ENCODE data around the gene NCOA3. TPM values are rescaled to one million over a fixed set of nuclear protein-coding genes. Genes with fewer than 3 reads are reported as not detected.

The NCOA3 gene
- total RNA-seq, 1 experiment from 2014 or later: 23.3 TPM

DNA sequence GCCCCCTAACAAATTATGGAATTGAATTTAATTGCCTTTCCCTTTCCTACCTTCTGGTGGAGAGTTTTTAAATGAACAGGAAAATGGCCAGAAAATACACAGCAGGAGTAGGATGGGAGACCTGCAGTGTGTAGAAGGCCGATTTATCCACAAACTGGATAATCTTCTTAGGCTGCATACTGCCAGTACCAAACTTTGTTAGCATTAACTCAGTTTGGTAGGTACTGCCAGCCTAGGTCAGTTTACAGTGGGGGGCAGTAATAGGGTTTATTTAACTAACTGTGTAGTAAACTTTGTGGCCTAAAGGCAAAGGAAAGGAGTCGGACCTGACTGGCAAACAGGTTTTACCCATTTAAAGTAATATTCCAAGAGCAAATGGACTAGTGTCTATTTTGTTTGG lies 4.6 kb downstream of the NCOA3 start:
- H2BK20ac ChIP-seq (ENCODE audit: low read depth, low read length, poor library complexity, severe bottlenecking): no peak overlapping the region
- no peak overlapping the region for H4K5ac ChIP-seq (ENCODE audit: insufficient read length, low read depth, low read length)
- no peak overlapping the region for H3K27ac ChIP-seq (ENCODE audit: insufficient read length, low read depth, low read length)
- no peak overlapping the region for H3K18ac ChIP-seq (ENCODE audit: insufficient read length, low read depth, low read length)
- no peak overlapping the region for H2AK5ac ChIP-seq (ENCODE audit: insufficient read length, low read length)
- Mint-ChIP-seq H3K4me3 (no peak overlapping the region), H3K27ac (peak overlapping the region in 2 of 3 experiments; percentile 94 to 95; a peak in 4 of 7 replicates), H3K9me3 (no peaks in the 10 kb centered on the region), H3K27me3 (ENCODE audit: low read depth) (no peaks in the 10 kb centered on the region; the same call in 1 of the 2 replicates), H3K36me3 (ENCODE audit: insufficient read depth in 1 of 3, low read depth in 3 of 3) (peaks cover 0 to 5% (median 3%) of the 10 kb centered on the region in 3 experiments; a peak in 4 of 7 replicates), H3K4me1 (peaks cover 46 to 59% of the 10 kb centered on the region in 2 experiments)
- no peak overlapping the region for H4K8ac ChIP-seq (replicated peaks; ENCODE audit: insufficient read length, low read depth, low read length)
- H2BK120ac ChIP-seq (ENCODE audit: low read depth, low read length, poor library complexity, severe bottlenecking): no peak overlapping the region
- no peak overlapping the region for H3K4me2 ChIP-seq (ENCODE audit: insufficient read depth, insufficient read length, low read length)
- no peak overlapping the region for H3T11ph ChIP-seq (ENCODE audit: low read length)
- TF ChIP-seq, protein P1, sequence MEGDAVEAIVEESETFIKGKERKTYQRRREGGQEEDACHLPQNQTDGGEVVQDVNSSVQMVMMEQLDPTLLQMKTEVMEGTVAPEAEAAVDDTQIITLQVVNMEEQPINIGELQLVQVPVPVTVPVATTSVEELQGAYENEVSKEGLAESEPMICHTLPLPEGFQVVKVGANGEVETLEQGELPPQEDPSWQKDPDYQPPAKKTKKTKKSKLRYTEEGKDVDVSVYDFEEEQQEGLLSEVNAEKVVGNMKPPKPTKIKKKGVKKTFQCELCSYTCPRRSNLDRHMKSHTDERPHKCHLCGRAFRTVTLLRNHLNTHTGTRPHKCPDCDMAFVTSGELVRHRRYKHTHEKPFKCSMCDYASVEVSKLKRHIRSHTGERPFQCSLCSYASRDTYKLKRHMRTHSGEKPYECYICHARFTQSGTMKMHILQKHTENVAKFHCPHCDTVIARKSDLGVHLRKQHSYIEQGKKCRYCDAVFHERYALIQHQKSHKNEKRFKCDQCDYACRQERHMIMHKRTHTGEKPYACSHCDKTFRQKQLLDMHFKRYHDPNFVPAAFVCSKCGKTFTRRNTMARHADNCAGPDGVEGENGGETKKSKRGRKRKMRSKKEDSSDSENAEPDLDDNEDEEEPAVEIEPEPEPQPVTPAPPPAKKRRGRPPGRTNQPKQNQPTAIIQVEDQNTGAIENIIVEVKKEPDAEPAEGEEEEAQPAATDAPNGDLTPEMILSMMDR (conservative IDR thresholded peaks at IDR 0.05): no peak
- peaks cover 8% of the 10 kb centered on the region for H3K79me1 ChIP-seq (ENCODE audit: insufficient read depth, low read depth, low read length, poor library complexity, severe bottlenecking)
- no peak overlapping the region for H3K56ac ChIP-seq (ENCODE audit: insufficient read length, low read depth, low read length)
- DNase-seq: peak; percentile 1
- H2BK12ac ChIP-seq (ENCODE audit: insufficient read length, low read depth, low read length): no peak overlapping the region
- H3K9ac ChIP-seq (ENCODE audit: extremely low read depth, insufficient read length, low read length): no peak overlapping the region
- H2AFZ ChIP-seq (ENCODE audit: low read length): no peak overlapping the region
- peaks cover 8% of the 10 kb centered on the region for H3K23me2 ChIP-seq (ENCODE audit: insufficient read length, low read depth, low read length, poor library complexity, severe bottlenecking)
- no peak overlapping the region for H3K23ac ChIP-seq (ENCODE audit: insufficient read length, low read depth, low read length)
- H2BK5ac ChIP-seq (ENCODE audit: insufficient read length, low read length): no peak overlapping the region
- peaks cover 21% of the 10 kb centered on the region; the same call in 1 of the 2 replicates for H3K79me2 ChIP-seq (ENCODE audit: insufficient read depth, low read length)
- H4K91ac ChIP-seq (ENCODE audit: insufficient read length, low read depth, low read length): no peak overlapping the region
- no CpG with 5 or more reads among the region's 2 CpGs for WGBS (ENCODE audit: extremely low coverage, insufficient read length, low lambda C conversion rate)
- peaks cover 5% of the 10 kb centered on the region for H3K4me1 ChIP-seq (ENCODE audit: insufficient read depth, low read length)
- no peaks in the 10 kb centered on the region for H4K20me1 ChIP-seq (ENCODE audit: control insufficient read depth, insufficient read depth, insufficient read length)
- no peak overlapping the region for H2BK15ac ChIP-seq (ENCODE audit: low read depth, low read length)
- H3K27me3 ChIP-seq (ENCODE audit: insufficient read depth, low read length): no peaks in the 10 kb centered on the region
- H3K9me3 ChIP-seq (ENCODE audit: control insufficient read depth, low read depth, low read length): no peaks in the 10 kb centered on the region
- no peak overlapping the region for H3K14ac ChIP-seq (ENCODE audit: insufficient read depth, low read length)
- H3K4ac ChIP-seq (ENCODE audit: low read depth, low read length): no peak overlapping the region

Measured in H9 (cell line).